GM23338 (cell line): ENCODE results near the gene GTPBP4. TPM values are rescaled to one million over a fixed set of nuclear protein-coding genes. Genes with fewer than 3 reads are reported as not detected.

Experiments used
- ATAC-seq: fragments of 200-7000 bp; cut with Tn5 transposase; 3 replicates; pipeline ENCODE4 v1.9.1; 2020
- DNase-seq: peaks from one replicate; pipeline ENCODE4 v3.0.0-alpha.2; 2015; ENCODE audit warnings: low spot score
- H2AFZ ChIP-seq: fragments of 200-600 bp; sonication (generic); 2 replicates; pipeline ENCODE4 v1.8.0; 2016; ENCODE audit warnings: antibody characterized with exemption, mild to moderate bottlenecking, moderate library complexity
- H3F3A ChIP-seq: fragments of 200-600 bp; sonication (generic); replicated peaks from 2 replicates; pipeline ENCODE4 v1.8.0; 2017; ENCODE audit warnings: antibody characterized with exemption, mixed run types, low read depth
- H3K27ac ChIP-seq: fragments of 200-600 bp; sonication (generic); 2 replicates; pipeline ENCODE4 v1.6.1; 2016; ENCODE audit warnings: low read depth
- H3K27me3 ChIP-seq: fragments of 200-600 bp; sonication (generic); 2 replicates; pipeline ENCODE4 v1.8.0; 2016; ENCODE audit warnings: mild to moderate bottlenecking, mixed run types, moderate library complexity; ENCODE audit not compliant: insufficient read depth
- H3K36me3 ChIP-seq: fragments of 200-600 bp; sonication (generic); 2 replicates; pipeline ENCODE4 v1.8.0; 2016; ENCODE audit warnings: mild to moderate bottlenecking; ENCODE audit not compliant: insufficient read depth
- H3K4me1 ChIP-seq: fragments of 200-600 bp; sonication (generic); 2 replicates; pipeline ENCODE4 v1.8.0; 2016; ENCODE audit warnings: mild to moderate bottlenecking, moderate library complexity; ENCODE audit not compliant: insufficient read depth
- H3K4me2 ChIP-seq: fragments of 200-600 bp; sonication (generic); 2 replicates; pipeline ENCODE4 v1.7.1; 2017; ENCODE audit warnings: mixed run types
- H3K4me3 ChIP-seq: fragments of 200-600 bp; sonication (generic); 2 replicates; pipeline ENCODE4 v1.6.1; 2016; ENCODE audit warnings: mixed run types
- H3K79me2 ChIP-seq: fragments of 200-600 bp; sonication (generic); replicated peaks from 2 replicates; pipeline ENCODE4 v1.8.0; 2017; ENCODE audit warnings: mild to moderate bottlenecking; ENCODE audit not compliant: insufficient read depth
- H3K9me2 ChIP-seq: fragments of 200-600 bp; sonication (generic); 2 replicates; pipeline ENCODE4 v1.8.0; 2017; ENCODE audit not compliant: insufficient read depth
- H4K20me1 ChIP-seq: fragments of 200-600 bp; sonication (generic); replicated peaks from 2 replicates; pipeline ENCODE4 v1.8.0; 2017; ENCODE audit warnings: mild to moderate bottlenecking; ENCODE audit not compliant: insufficient read depth
- H3K27ac Mint-ChIP-seq: 2 replicates; pipeline ENCODE4 v1.8.0; 2020; ENCODE audit warnings: inconsistent platforms, mild to moderate bottlenecking, moderate library complexity, mixed read lengths
- H3K27me3 Mint-ChIP-seq: 3 replicates; pipeline ENCODE4 v1.8.0; 2022; ENCODE audit warnings: low read depth, mild to moderate bottlenecking, moderate library complexity, mixed read lengths, inconsistent platforms; ENCODE audit not compliant: insufficient read depth, poor library complexity
- H3K36me3 Mint-ChIP-seq: 3 replicates; pipeline ENCODE4 v1.8.0; 2021; ENCODE audit warnings: low read depth, mild to moderate bottlenecking, inconsistent platforms, moderate library complexity, mixed read lengths
- H3K4me1 Mint-ChIP-seq: 3 replicates; pipeline ENCODE4 v1.8.0; 2020; ENCODE audit warnings: mild to moderate bottlenecking, inconsistent platforms, mixed read lengths
- H3K4me3 Mint-ChIP-seq: 3 replicates; pipeline ENCODE4 v1.8.0; 2021; ENCODE audit warnings: moderate library complexity, mild to moderate bottlenecking, inconsistent platforms, mixed read lengths
- H3K9me3 Mint-ChIP-seq: 3 replicates; pipeline ENCODE4 v1.8.0; 2020; ENCODE audit warnings: moderate library complexity, mild to moderate bottlenecking, inconsistent platforms, mixed read lengths
- CREB1 ChIP-seq: fragments of 250-450 bp; sonication (Bioruptor Pico); IDR thresholded peaks from 2 replicates; pipeline ENCODE4 v1.5.0; 2020; ENCODE audit warnings: low read depth, mild to moderate bottlenecking, moderate library complexity
- CTCF ChIP-seq, 2 experiments: fragments of 200-600 bp in 1 of 2; sonication (generic) in 1 of 2; conservative IDR thresholded peaks; 2 replicates each; pipeline versions ENCODE4 v1.5.1 to v1.6.1; 2016 to 2017; ENCODE audit warnings: antibody characterized with exemption in 2 of 2, low read depth in 2 of 2, mild to moderate bottlenecking in 2 of 2, moderate library complexity in 1 of 2
- EZH2phosphoT487 ChIP-seq: fragments of 200-600 bp; sonication (generic); IDR thresholded peaks from one replicate; pipeline ENCODE4 v1.8.1; 2018; ENCODE audit warnings: antibody characterized with exemption; ENCODE audit not compliant: unreplicated experiment
- JUNB ChIP-seq: IDR thresholded peaks from one replicate; pipeline ENCODE4 v1.6.1; 2016; ENCODE audit warnings: antibody characterized with exemption; ENCODE audit not compliant: unreplicated experiment
- NANOG ChIP-seq: IDR thresholded peaks from 2 replicates; pipeline ENCODE4 v1.6.1; 2016; ENCODE audit warnings: antibody characterized with exemption, borderline replicate concordance
- POLR2AphosphoS5 ChIP-seq: IDR thresholded peaks from 2 replicates; pipeline ENCODE4 v1.6.1; 2016; ENCODE audit warnings: antibody characterized with exemption, low read depth
- STAT1 ChIP-seq: IDR thresholded peaks from one replicate; pipeline ENCODE4 v1.6.1; 2016; ENCODE audit warnings: antibody characterized with exemption; ENCODE audit not compliant: unreplicated experiment
- ZNF114 ChIP-seq: fragments of 250-450 bp; sonication (Bioruptor Pico); IDR thresholded peaks from 2 replicates; pipeline ENCODE4 v1.5.0; 2020; ENCODE audit warnings: mild to moderate bottlenecking, moderate library complexity
- ZNF331 ChIP-seq: fragments of 250-450 bp; sonication (Bioruptor Pico); IDR thresholded peaks from 2 replicates; pipeline ENCODE4 v1.5.0; 2020; ENCODE audit warnings: low read depth, mild to moderate bottlenecking, moderate library complexity
- polyA plus RNA-seq: library from polyadenylated mRNA; unstranded; fragments of >200 nt; fragmentation: Nextera tagmentation; extraction: Ambion mirVana; gene quantifications from 2 replicates; pipeline ENCODE4 v1.2.1, GENCODE V29; 2016
- total RNA-seq: library from RNA; depleted of rRNA; stranded (reverse); fragments of >200 nt; shearing (Covaris generic); gene quantifications from 2 replicates; pipeline ENCODE4 v1.2.3, GENCODE V29; 2014
- TF ChIP-seq, protein P1 (sequence below): IDR thresholded peaks from one replicate; pipeline ENCODE4 v1.6.1; 2018; ENCODE audit warnings: antibody characterized with exemption; ENCODE audit not compliant: unreplicated experiment
- TF ChIP-seq, protein P2 (sequence below): fragments of 250-450 bp; sonication (Bioruptor Pico); IDR thresholded peaks from 2 replicates; pipeline ENCODE4 v1.5.0; 2020; ENCODE audit warnings: mild to moderate bottlenecking, moderate library complexity

Gene GTPBP4
- total and polyA plus RNA-seq, 2 experiments from 2014 or later, result 56.5 to 62.6 TPM

DNA sequence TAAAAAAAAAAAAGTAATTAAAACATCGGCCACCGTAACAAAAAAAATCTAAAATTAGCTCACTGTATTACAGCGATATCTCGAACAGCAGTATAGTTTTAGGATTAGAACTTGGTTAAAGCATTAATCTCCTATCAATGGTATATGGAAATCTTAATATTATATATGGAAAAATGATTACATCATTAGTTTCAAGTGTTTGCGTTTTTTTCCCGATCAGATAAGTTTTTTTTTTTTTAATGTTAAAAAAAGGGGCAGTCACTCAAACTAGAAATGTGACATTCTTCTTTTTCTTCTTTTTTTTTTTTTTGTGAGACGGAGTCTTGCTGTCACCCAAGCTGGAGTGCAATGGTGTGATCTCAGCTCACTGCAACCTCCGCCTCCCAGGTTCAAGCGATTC, 53.3 kb downstream of the GTPBP4 start:
- no peak for ATAC-seq
- no peak overlapping the region for H3K27ac Mint-ChIP-seq
- H2AFZ ChIP-seq, result no peak overlapping the region
- TF ChIP-seq NANOG (no peak), CREB1 (CRISPR knock-in tag) (no peak), POLR2AphosphoS5 (no peak), ZNF331 (CRISPR knock-in tag) (no peak), ZNF114 (CRISPR knock-in tag) (no peak), STAT1 (no peak), EZH2phosphoT487 (no peak), CTCF (conservative IDR thresholded peaks at IDR 0.05; ENCODE audit: low read depth in 2 of 2) (no peak), JUNB (no peak)
- TF ChIP-seq, protein P1, sequence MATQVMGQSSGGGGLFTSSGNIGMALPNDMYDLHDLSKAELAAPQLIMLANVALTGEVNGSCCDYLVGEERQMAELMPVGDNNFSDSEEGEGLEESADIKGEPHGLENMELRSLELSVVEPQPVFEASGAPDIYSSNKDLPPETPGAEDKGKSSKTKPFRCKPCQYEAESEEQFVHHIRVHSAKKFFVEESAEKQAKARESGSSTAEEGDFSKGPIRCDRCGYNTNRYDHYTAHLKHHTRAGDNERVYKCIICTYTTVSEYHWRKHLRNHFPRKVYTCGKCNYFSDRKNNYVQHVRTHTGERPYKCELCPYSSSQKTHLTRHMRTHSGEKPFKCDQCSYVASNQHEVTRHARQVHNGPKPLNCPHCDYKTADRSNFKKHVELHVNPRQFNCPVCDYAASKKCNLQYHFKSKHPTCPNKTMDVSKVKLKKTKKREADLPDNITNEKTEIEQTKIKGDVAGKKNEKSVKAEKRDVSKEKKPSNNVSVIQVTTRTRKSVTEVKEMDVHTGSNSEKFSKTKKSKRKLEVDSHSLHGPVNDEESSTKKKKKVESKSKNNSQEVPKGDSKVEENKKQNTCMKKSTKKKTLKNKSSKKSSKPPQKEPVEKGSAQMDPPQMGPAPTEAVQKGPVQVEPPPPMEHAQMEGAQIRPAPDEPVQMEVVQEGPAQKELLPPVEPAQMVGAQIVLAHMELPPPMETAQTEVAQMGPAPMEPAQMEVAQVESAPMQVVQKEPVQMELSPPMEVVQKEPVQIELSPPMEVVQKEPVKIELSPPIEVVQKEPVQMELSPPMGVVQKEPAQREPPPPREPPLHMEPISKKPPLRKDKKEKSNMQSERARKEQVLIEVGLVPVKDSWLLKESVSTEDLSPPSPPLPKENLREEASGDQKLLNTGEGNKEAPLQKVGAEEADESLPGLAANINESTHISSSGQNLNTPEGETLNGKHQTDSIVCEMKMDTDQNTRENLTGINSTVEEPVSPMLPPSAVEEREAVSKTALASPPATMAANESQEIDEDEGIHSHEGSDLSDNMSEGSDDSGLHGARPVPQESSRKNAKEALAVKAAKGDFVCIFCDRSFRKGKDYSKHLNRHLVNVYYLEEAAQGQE, result no peak
- TF ChIP-seq, protein P2, sequence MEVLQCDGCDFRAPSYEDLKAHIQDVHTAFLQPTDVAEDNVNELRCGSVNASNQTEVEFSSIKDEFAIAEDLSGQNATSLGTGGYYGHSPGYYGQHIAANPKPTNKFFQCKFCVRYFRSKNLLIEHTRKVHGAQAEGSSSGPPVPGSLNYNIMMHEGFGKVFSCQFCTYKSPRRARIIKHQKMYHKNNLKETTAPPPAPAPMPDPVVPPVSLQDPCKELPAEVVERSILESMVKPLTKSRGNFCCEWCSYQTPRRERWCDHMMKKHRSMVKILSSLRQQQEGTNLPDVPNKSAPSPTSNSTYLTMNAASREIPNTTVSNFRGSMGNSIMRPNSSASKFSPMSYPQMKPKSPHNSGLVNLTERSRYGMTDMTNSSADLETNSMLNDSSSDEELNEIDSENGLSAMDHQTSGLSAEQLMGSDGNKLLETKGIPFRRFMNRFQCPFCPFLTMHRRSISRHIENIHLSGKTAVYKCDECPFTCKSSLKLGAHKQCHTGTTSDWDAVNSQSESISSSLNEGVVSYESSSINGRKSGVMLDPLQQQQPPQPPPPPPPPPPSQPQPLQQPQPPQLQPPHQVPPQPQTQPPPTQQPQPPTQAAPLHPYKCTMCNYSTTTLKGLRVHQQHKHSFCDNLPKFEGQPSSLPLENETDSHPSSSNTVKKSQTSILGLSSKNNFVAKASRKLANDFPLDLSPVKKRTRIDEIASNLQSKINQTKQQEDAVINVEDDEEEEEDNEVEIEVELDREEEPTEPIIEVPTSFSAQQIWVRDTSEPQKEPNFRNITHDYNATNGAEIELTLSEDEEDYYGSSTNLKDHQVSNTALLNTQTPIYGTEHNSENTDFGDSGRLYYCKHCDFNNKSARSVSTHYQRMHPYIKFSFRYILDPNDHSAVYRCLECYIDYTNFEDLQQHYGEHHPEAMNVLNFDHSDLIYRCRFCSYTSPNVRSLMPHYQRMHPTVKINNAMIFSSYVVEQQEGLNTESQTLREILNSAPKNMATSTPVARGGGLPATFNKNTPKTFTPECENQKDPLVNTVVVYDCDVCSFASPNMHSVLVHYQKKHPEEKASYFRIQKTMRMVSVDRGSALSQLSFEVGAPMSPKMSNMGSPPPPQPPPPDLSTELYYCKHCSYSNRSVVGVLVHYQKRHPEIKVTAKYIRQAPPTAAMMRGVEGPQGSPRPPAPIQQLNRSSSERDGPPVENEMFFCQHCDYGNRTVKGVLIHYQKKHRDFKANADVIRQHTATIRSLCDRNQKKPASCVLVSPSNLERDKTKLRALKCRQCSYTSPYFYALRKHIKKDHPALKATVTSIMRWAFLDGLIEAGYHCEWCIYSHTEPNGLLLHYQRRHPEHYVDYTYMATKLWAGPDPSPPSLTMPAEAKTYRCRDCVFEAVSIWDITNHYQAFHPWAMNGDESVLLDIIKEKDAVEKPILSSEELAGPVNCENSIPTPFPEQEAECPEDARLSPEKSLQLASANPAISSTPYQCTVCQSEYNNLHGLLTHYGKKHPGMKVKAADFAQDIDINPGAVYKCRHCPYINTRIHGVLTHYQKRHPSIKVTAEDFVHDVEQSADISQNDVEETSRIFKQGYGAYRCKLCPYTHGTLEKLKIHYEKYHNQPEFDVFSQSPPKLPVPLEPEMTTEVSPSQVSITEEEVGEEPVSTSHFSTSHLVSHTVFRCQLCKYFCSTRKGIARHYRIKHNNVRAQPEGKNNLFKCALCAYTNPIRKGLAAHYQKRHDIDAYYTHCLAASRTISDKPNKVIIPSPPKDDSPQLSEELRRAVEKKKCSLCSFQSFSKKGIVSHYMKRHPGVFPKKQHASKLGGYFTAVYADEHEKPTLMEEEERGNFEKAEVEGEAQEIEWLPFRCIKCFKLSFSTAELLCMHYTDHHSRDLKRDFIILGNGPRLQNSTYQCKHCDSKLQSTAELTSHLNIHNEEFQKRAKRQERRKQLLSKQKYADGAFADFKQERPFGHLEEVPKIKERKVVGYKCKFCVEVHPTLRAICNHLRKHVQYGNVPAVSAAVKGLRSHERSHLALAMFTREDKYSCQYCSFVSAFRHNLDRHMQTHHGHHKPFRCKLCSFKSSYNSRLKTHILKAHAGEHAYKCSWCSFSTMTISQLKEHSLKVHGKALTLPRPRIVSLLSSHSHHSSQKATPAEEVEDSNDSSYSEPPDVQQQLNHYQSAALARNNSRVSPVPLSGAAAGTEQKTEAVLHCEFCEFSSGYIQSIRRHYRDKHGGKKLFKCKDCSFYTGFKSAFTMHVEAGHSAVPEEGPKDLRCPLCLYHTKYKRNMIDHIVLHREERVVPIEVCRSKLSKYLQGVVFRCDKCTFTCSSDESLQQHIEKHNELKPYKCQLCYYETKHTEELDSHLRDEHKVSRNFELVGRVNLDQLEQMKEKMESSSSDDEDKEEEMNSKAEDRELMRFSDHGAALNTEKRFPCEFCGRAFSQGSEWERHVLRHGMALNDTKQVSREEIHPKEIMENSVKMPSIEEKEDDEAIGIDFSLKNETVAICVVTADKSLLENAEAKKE (CRISPR knock-in tag), result no peak
- no peak overlapping the region for H3K4me3 Mint-ChIP-seq
- peaks cover 51% of the 10 kb centered on the region for H3K36me3 ChIP-seq
- DNase-seq, result no peak
- H3K9me2 ChIP-seq, result no peaks in the 10 kb centered on the region
- H3K36me3 Mint-ChIP-seq, result peaks cover 49% of the 10 kb centered on the region
- no peak overlapping the region for H3K4me2 ChIP-seq
- no peaks in the 10 kb centered on the region for H3K27me3 ChIP-seq
- no peak overlapping the region for H3K4me3 ChIP-seq
- H3K4me1 Mint-ChIP-seq, result peaks cover 13% of the 10 kb centered on the region; the same call in 2 of the 3 replicates
- peaks cover 51% of the 10 kb centered on the region for H4K20me1 ChIP-seq
- peaks cover 36% of the 10 kb centered on the region for H3K79me2 ChIP-seq
- H3K4me1 ChIP-seq, result peaks cover 16% of the 10 kb centered on the region
- H3K27ac ChIP-seq, result no peak overlapping the region
- peaks cover 45% of the 10 kb centered on the region for H3F3A ChIP-seq
- peaks cover 4% of the 10 kb centered on the region for H3K27me3 Mint-ChIP-seq
- H3K9me3 Mint-ChIP-seq, result no peaks in the 10 kb centered on the region
